NB4 (cell line): ENCODE results near the gene MEF2D.

ENCODE experiments used
- MYC ChIP-seq: IDR thresholded peaks from 2 replicates; pipeline ENCODE4 v1.6.1; 2011; ENCODE audit warnings: low read depth, low read length
- POLR2A ChIP-seq: IDR thresholded peaks from 2 replicates; pipeline ENCODE4 v1.6.1; 2011; ENCODE audit warnings: mild to moderate bottlenecking; ENCODE audit not compliant: insufficient read length; ENCODE audit errors: extremely low read depth
- TF ChIP-seq, protein P1 (sequence below): IDR thresholded peaks from one replicate; pipeline ENCODE4 v1.5.1; 2012; ENCODE audit warnings: low read depth, low read length
- TF ChIP-seq, protein P2 (sequence below): IDR thresholded peaks from 2 replicates; pipeline ENCODE4 v1.6.1; 2011; ENCODE audit warnings: low read depth, low read length

- TF ChIP-seq POLR2A (no peak), MYC (no peak)
- TF ChIP-seq, protein P1, sequence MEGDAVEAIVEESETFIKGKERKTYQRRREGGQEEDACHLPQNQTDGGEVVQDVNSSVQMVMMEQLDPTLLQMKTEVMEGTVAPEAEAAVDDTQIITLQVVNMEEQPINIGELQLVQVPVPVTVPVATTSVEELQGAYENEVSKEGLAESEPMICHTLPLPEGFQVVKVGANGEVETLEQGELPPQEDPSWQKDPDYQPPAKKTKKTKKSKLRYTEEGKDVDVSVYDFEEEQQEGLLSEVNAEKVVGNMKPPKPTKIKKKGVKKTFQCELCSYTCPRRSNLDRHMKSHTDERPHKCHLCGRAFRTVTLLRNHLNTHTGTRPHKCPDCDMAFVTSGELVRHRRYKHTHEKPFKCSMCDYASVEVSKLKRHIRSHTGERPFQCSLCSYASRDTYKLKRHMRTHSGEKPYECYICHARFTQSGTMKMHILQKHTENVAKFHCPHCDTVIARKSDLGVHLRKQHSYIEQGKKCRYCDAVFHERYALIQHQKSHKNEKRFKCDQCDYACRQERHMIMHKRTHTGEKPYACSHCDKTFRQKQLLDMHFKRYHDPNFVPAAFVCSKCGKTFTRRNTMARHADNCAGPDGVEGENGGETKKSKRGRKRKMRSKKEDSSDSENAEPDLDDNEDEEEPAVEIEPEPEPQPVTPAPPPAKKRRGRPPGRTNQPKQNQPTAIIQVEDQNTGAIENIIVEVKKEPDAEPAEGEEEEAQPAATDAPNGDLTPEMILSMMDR = no peak
- TF ChIP-seq, protein P2, sequence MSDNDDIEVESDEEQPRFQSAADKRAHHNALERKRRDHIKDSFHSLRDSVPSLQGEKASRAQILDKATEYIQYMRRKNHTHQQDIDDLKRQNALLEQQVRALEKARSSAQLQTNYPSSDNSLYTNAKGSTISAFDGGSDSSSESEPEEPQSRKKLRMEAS = no peak
Observed at GRCh38 chr1:156525856-156526489, 25.4 kb upstream of the MEF2D start.
